Heart right ventricle (tissue), 16 donors: ENCODE measurements around the gene MGA. TPM values are rescaled to one million over a fixed set of nuclear protein-coding genes. Genes with fewer than 3 reads are reported as not detected.

Source experiments
- ATAC-seq, 8 donors: fragments of 200-7000 bp; cut with Tn5 transposase; one replicate each; pipeline ENCODE4 v1.9.1; 2020; ENCODE audit warnings: mild to moderate bottlenecking in 8 of 8, moderate library complexity in 8 of 8, moderate number of reproducible peaks in 1 of 8
- DNase-seq, 2 donors: peaks; one replicate each; pipeline ENCODE4 v3.0.0-alpha.2; 2020
- H3K27ac ChIP-seq, 10 donors: fragments of 200-600 bp; sonication (generic) in 2 of 10; one replicate each; pipeline versions ENCODE4 v1.5.0 to v1.8.0; 2020 to 2022; ENCODE audit warnings: mild to moderate bottlenecking in 3 of 10
- H3K27me3 ChIP-seq, 7 donors: fragments of 200-600 bp; one replicate each; pipeline ENCODE4 v1.8.0; 2021 to 2022; ENCODE audit warnings: mild to moderate bottlenecking in 2 of 7
- H3K36me3 ChIP-seq, 9 donors: fragments of 200-600 bp; sonication (generic) in 1 of 9; one replicate each; pipeline versions ENCODE4 v1.5.0 to v1.8.0; 2020 to 2022; ENCODE audit warnings: mild to moderate bottlenecking in 2 of 9
- H3K4me1 ChIP-seq, 9 donors: fragments of 200-600 bp; sonication (generic) in 1 of 9; one replicate each; pipeline versions ENCODE4 v1.5.0 to v1.8.0; 2020 to 2022; ENCODE audit warnings: mild to moderate bottlenecking in 4 of 9
- H3K4me3 ChIP-seq, 10 donors: fragments of 200-600 bp; sonication (generic) in 2 of 10; one replicate each; pipeline versions ENCODE4 v1.5.0 to v1.8.0; 2020 to 2022; ENCODE audit warnings: mild to moderate bottlenecking in 7 of 10, moderate library complexity in 2 of 10
- H3K9me3 ChIP-seq, 11 donors: fragments of 200-600 bp in 10 of 11; sonication (generic) in 2 of 11; one replicate each; pipeline versions ENCODE4 v1.5.0 to v1.8.0; 2013 to 2022; ENCODE audit warnings: mild to moderate bottlenecking in 2 of 11, control low read depth in 1 of 11, moderate library complexity in 1 of 11
- WGBS, 2 donors: extraction: QIAGEN DNeasy Blood & Tissue Kit; methylation state at CpG; one replicate each; pipeline ENCODE4 v1.1.7; 2013; ENCODE audit warnings: inconsistent platforms in 1 of 2; 5-methylcytosine and 5-hydroxymethylcytosine counted together
- intact Hi-C, 10 donors: fragments of 100-400 bp; cut with DNase I; formaldehyde crosslinking; loops; one replicate each; pipeline versions ENCODE4 v1.11.1 to v1.14.2; 2022
- polyA plus RNA-seq, 2 donors: library from polyadenylated mRNA; stranded (reverse); fragments of 200-250 nt; gene quantifications; one replicate each; pipeline ENCODE4 v1.2.3, GENCODE V29; 2013
- total RNA-seq, 10 donors: library from RNA; stranded (reverse); fragmentation: NEBNext Ultra II Directional in 3 of 10; extraction: Animal tissue kit (Norgen Biotek cat#: 25700) in 3 of 10; gene quantifications; one replicate each; pipeline versions ENCODE4 v1.2.1 to v1.2.4, GENCODE V29; 2021 to 2023
- TF ChIP-seq, protein P1 (sequence below), 9 donors: fragments of 200-600 bp; sonication (generic) in 2 of 9; IDR thresholded peaks; one replicate each; pipeline versions ENCODE4 v1.5.0 to v1.8.0; 2021 to 2022; ENCODE audit warnings: antibody characterized with exemption in 9 of 9, mild to moderate bottlenecking in 5 of 9, moderate library complexity in 1 of 9
- donor health status: Arrhythmogenic right ventricular cardiomyopathy.
- donor health status: ischemic (EF 13 %, LVEDD 7.1; RV severe dilation, severe dysfunction).
- donor health status: healthy with polysubstance abuse.
- donor health status: DM: no; HTN: yes; CAD: no.
- donor health status: DM: no; HTN: no; CAD: no.
- donor health status: ischemic (EF 25% LVEDD 6.9; RV normal size, moderate dysfunction).
- donor health status: ischemic (EF 25% LVEDD 5.7; RV mildly dilated, moderate dysfunction).
- donor health status: healthy.
- donor health status: DM: yes; HTN: yes; CAD: no.
- donor health status: Ischemic cardiomyopathy.
- donor health status: ischemic (EF 35%, LVEDD 5.7; RV mildly dilated, moderate dysfunction).
- donor health status: nonischemic (EF 11% LVEDD 7.7; RV severe dilation, severe dysfunction).
- donor health status: DM: yes; HTN: yes; CAD: no.
- donor health status: PGD.
- donor health status: ischemic (EF 29% LVEDD 5.4; RV normal size, mild dysfunction).
- donor health status: nonischemic (EF 23%, LVEDD 6.1; RV moderate dilation, normal function).

The MGA gene
- total and polyA plus RNA-seq, 12 donors: 1.6 to 45.3 (median 34.4) TPM

DNA sequence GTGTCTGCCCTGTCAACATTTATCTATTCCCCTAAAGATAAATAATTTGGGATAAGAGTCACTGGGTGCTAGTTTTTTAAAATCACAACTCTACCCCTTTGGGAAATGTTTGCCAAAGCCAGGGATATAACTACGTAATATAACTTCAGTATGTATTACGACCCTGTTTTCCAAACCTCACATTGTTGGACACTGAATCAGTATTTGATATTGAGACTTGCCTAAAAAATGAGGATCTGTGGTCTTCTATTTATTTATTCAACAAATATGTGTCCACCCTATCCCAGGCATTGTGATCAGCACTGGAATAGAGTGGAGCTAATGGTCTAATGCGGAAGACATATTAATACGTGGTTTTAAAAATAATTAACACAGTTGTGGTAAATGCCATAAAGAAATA, 4.5 kb upstream of the MGA start:
- WGBS, 2 donors: 94 to 98% methylated on average over 4 of the region's 4 CpGs

DNA sequence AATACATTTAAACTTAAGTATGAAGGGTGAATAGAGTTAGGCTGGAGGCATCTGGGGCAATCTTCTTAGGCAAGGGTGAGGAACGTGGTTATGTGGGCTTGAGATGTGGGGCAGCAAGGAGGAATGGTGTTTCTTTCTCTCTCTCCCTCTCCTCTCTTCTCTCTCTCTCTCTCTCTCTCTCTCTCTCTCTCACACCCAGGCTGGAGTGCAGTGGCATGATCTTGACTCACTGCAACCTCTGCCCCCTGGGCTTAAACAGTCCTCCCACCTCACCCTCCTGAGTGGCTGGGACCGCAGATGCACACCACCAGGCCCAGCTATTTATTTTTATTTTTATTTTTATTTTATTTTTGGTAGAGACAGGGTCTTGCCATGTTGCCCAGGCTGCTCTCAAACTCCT, 4.0 kb upstream of the MGA start:
- 76 to 87% methylated on average over 2 of the region's 2 CpGs for WGBS, 2 donors
- Histone ChIP-seq H3K9me3 (peaks cover 0 to 2% (median 0%) of the 10 kb centered on the region in 11 donors), H3K27ac (no peak overlapping the region), H3K27me3 (no peaks in the 10 kb centered on the region), H3K4me1 (peaks cover 0 to 19% (median 12%) of the 10 kb centered on the region in 9 donors), H3K4me3 (no peak overlapping the region), H3K36me3 (no peaks in the 10 kb centered on the region)
- DNase-seq (no peak), ATAC-seq (no peak)
- intact Hi-C loops: loop anchor here in 1 of 10 donors (5.0 kb wide), 1 partner anchor 34 kb away; no protein-coding TSS in a partner anchor
- TF ChIP-seq, protein P1, sequence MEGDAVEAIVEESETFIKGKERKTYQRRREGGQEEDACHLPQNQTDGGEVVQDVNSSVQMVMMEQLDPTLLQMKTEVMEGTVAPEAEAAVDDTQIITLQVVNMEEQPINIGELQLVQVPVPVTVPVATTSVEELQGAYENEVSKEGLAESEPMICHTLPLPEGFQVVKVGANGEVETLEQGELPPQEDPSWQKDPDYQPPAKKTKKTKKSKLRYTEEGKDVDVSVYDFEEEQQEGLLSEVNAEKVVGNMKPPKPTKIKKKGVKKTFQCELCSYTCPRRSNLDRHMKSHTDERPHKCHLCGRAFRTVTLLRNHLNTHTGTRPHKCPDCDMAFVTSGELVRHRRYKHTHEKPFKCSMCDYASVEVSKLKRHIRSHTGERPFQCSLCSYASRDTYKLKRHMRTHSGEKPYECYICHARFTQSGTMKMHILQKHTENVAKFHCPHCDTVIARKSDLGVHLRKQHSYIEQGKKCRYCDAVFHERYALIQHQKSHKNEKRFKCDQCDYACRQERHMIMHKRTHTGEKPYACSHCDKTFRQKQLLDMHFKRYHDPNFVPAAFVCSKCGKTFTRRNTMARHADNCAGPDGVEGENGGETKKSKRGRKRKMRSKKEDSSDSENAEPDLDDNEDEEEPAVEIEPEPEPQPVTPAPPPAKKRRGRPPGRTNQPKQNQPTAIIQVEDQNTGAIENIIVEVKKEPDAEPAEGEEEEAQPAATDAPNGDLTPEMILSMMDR (IDR thresholded peaks at IDR 0.05): no peak

More for the DNA sequence above, 4.5 kb upstream of the MGA start:
- TF ChIP-seq, protein P1 (IDR thresholded peaks at IDR 0.05): no peak
- H3K4me3 ChIP-seq: no peak overlapping the region
- intact Hi-C loops: loop anchor here in 1 of 10 donors (5.0 kb wide), 1 partner anchor 33 kb away; no protein-coding TSS in a partner anchor
- H3K27ac ChIP-seq: no peak overlapping the region
- ATAC-seq: no peak
- peaks cover 0 to 6% (median 0%) of the 10 kb centered on the region in 11 donors for H3K9me3 ChIP-seq
- peaks cover 0 to 14% (median 7%) of the 10 kb centered on the region in 9 donors for H3K4me1 ChIP-seq
- H3K36me3 ChIP-seq: no peaks in the 10 kb centered on the region
- no peaks in the 10 kb centered on the region for H3K27me3 ChIP-seq
- DNase-seq: no peak

DNA sequence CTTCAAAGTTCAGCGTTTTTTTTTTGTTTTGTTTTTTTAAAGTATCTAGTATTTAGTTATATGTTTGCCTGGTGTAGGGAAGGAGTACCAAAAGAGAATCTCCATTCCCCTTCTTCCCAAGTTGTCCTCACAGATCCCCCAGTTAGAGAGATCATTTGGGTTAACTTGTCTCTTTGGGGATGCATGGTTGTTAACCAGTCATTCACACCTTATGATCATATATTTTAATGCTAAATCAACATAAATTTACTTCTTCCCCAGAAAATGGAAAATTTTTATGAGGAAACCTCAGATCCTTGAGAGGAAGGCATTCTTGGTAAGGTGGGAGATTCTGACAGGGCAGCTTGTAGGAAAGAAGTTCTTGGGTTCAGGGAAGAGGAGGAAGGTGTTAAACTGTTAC, 1.5 kb upstream of the MGA start:
- H3K27me3 ChIP-seq: no peaks in the 10 kb centered on the region
- no peak for DNase-seq
- intact Hi-C loops: loop anchor here in 1 of 10 donors (5.0 kb wide), 1 partner anchor 36 kb away; no protein-coding TSS in a partner anchor
- H3K4me1 ChIP-seq: peaks cover 0 to 37% (median 27%) of the 10 kb centered on the region in 9 donors
- no peak for ATAC-seq
- 51 to 61% methylated on average over 1 of the region's 1 CpG for WGBS, 2 donors
- H3K4me3 ChIP-seq: no peak overlapping the region
- H3K36me3 ChIP-seq: no peaks in the 10 kb centered on the region
- H3K27ac ChIP-seq: no peak overlapping the region
- TF ChIP-seq, protein P1 (IDR thresholded peaks at IDR 0.05): no peak
- H3K9me3 ChIP-seq: no peaks in the 10 kb centered on the region

DNA sequence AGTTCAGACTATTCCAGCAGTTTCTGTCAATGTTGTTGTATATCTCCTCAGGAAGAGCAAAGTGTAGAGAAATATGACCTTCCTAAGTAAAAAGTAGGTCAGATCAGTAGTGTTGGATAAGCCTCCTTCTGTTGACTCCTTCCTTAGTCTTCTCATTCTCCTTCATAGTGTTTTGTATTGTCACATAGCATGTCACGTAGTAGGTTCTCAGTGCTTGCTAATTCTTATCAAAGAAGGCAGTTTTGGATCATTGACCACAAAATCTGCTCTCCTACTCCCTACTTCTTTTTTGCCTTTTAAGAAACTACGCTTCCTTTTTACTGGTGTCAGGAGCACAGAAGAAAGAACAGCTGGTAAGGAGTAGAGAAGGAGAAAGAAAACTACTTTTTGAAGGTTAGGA, 1.0 kb upstream of the MGA start:
- Histone ChIP-seq H3K36me3 (no peaks in the 10 kb centered on the region), H3K4me1 (peaks cover 0 to 39% (median 28%) of the 10 kb centered on the region in 9 donors), H3K4me3 (no peak overlapping the region), H3K9me3 (no peaks in the 10 kb centered on the region), H3K27ac (no peak overlapping the region), H3K27me3 (no peaks in the 10 kb centered on the region)
- intact Hi-C loops: loop anchor here in 1 of 10 donors (5.0 kb wide), 1 partner anchor 37 kb away; no protein-coding TSS in a partner anchor
- ATAC-seq (no peak), DNase-seq (no peak)
- 88 to 96% methylated on average over 2 of the region's 2 CpGs for WGBS, 2 donors
- TF ChIP-seq, protein P1 (IDR thresholded peaks at IDR 0.05): no peak
